Parathyroid adenoma (tissue), 2 donors: ENCODE measurements around the gene LTK.

ENCODE experiments used
- H2AFZ ChIP-seq: fragments of 300-600 bp; sonication (generic); one replicate; pipeline ENCODE4 v1.7.0; 2017; ENCODE audit warnings: antibody characterized with exemption, mild to moderate bottlenecking
- H3K27ac ChIP-seq: fragments of 300-600 bp; sonication (generic); one replicate; pipeline ENCODE4 v1.7.0; 2017
- H3K27me3 ChIP-seq: fragments of 300-600 bp; sonication (generic); one replicate; pipeline ENCODE4 v1.7.0; 2017; ENCODE audit warnings: low read length; ENCODE audit not compliant: control insufficient read depth, insufficient read depth
- H3K36me3 ChIP-seq: fragments of 300-600 bp; sonication (generic); one replicate; pipeline ENCODE4 v1.7.0; 2017; ENCODE audit warnings: low read length; ENCODE audit not compliant: control insufficient read depth, insufficient read depth
- H3K4me1 ChIP-seq: fragments of 300-600 bp; sonication (generic); one replicate; pipeline ENCODE4 v1.7.0; 2017; ENCODE audit warnings: control low read depth
- H3K4me2 ChIP-seq: fragments of 300-600 bp; sonication (generic); one replicate; pipeline ENCODE4 v1.7.0; 2017; ENCODE audit warnings: low read length
- H3K4me3 ChIP-seq: fragments of 300-600 bp; sonication (generic); one replicate; pipeline ENCODE4 v1.7.0; 2017; ENCODE audit warnings: low read depth, low read length
- H3K79me2 ChIP-seq: fragments of 300-600 bp; sonication (generic); one replicate; pipeline ENCODE4 v1.7.0; 2017; ENCODE audit warnings: control low read depth
- H3K9ac ChIP-seq: fragments of 300-600 bp; sonication (generic); one replicate; pipeline ENCODE4 v1.7.0; 2017; ENCODE audit warnings: mild to moderate bottlenecking
- H3K9me3 ChIP-seq: fragments of 300-600 bp; sonication (generic); one replicate; pipeline ENCODE4 v1.7.0; 2017; ENCODE audit warnings: low read length; ENCODE audit not compliant: control insufficient read depth
- CTCF ChIP-seq: fragments of 300-600 bp; sonication (generic); IDR thresholded peaks from one replicate; pipeline ENCODE4 v1.7.0; 2017; ENCODE audit warnings: antibody characterized with exemption, mild to moderate bottlenecking
- donor health status: primary hyperparathyroidism.

Gene LTK

GRCh38 chr15:41557673-41558399 lies 44.2 kb upstream of the LTK start:
- peak overlapping the region; percentile 28 for H3K4me2 ChIP-seq
- no peaks in the 10 kb centered on the region for H3K79me2 ChIP-seq
- H3K27me3 ChIP-seq, result no peaks in the 10 kb centered on the region
- no peak overlapping the region for H3K4me3 ChIP-seq
- H3K36me3 ChIP-seq, result no peaks in the 10 kb centered on the region
- no peak overlapping the region for H3K9ac ChIP-seq
- no peak overlapping the region for H3K27ac ChIP-seq
- no peaks in the 10 kb centered on the region for H3K4me1 ChIP-seq
- H3K9me3 ChIP-seq, result no peaks in the 10 kb centered on the region
- peak; percentile 45 for TF ChIP-seq CTCF
- no peak overlapping the region for H2AFZ ChIP-seq

- H3K27ac ChIP-seq, result no peak overlapping the region
- H3K4me1 ChIP-seq, result no peaks in the 10 kb centered on the region
- H3K9ac ChIP-seq, result no peak overlapping the region
- no peaks in the 10 kb centered on the region for H3K36me3 ChIP-seq
- no peak overlapping the region for H3K4me2 ChIP-seq
- no peaks in the 10 kb centered on the region for H3K79me2 ChIP-seq
- no peak for TF ChIP-seq CTCF
- H3K4me3 ChIP-seq, result no peak overlapping the region
- no peaks in the 10 kb centered on the region for H3K9me3 ChIP-seq
- H3K27me3 ChIP-seq, result no peaks in the 10 kb centered on the region
- no peak overlapping the region for H2AFZ ChIP-seq
Measured at GRCh38 chr15:41556677-41557076, 43.0 kb upstream of the LTK start.

GRCh38 chr15:41554915-41555314 lies 41.3 kb upstream of the LTK start:
- Histone ChIP-seq H3K4me3 (no peak overlapping the region), H3K4me1 (no peaks in the 10 kb centered on the region), H3K4me2 (no peak overlapping the region), H2AFZ (no peak overlapping the region), H3K27ac (no peak overlapping the region), H3K9ac (no peak overlapping the region), H3K27me3 (no peaks in the 10 kb centered on the region), H3K36me3 (no peaks in the 10 kb centered on the region), H3K79me2 (no peaks in the 10 kb centered on the region), H3K9me3 (no peaks in the 10 kb centered on the region)
- TF ChIP-seq CTCF, result no peak

- Histone ChIP-seq H3K27me3 (no peaks in the 10 kb centered on the region), H3K79me2 (no peaks in the 10 kb centered on the region), H3K4me2 (no peak overlapping the region), H3K36me3 (no peaks in the 10 kb centered on the region), H3K27ac (no peak overlapping the region), H3K4me3 (no peak overlapping the region), H3K9me3 (no peaks in the 10 kb centered on the region), H3K4me1 (no peaks in the 10 kb centered on the region), H2AFZ (no peak overlapping the region), H3K9ac (no peak overlapping the region)
- TF ChIP-seq CTCF, result no peak
Measured at GRCh38 chr15:41554343-41554742, 40.7 kb upstream of the LTK start.

- H3K9ac ChIP-seq, result no peak overlapping the region
- H3K4me2 ChIP-seq, result no peak overlapping the region
- no peaks in the 10 kb centered on the region for H3K27me3 ChIP-seq
- no peaks in the 10 kb centered on the region for H3K9me3 ChIP-seq
- H3K4me1 ChIP-seq, result no peaks in the 10 kb centered on the region
- no peak overlapping the region for H3K4me3 ChIP-seq
- no peaks in the 10 kb centered on the region for H3K79me2 ChIP-seq
- no peak overlapping the region for H3K27ac ChIP-seq
- H3K36me3 ChIP-seq, result no peaks in the 10 kb centered on the region
- no peak for TF ChIP-seq CTCF
- no peak overlapping the region for H2AFZ ChIP-seq
Measured at GRCh38 chr15:41553731-41554130, 40.1 kb upstream of the LTK start.
